Suprapubic skin (tissue), 3 donors: ENCODE measurements around the gene RAPGEF5.

Source experiments
- POLR2A ChIP-seq, 2 donors: fragments of 450-650 bp; IDR thresholded peaks; one replicate each; pipeline ENCODE4 v1.6.1; 2017; ENCODE audit warnings: antibody characterized with exemption in 2 of 2, mild to moderate bottlenecking in 2 of 2, moderate library complexity in 2 of 2
- TF ChIP-seq, protein P1 (sequence below), 2 donors: fragments of 200-600 bp in 1 of 2; fragments of 450-650 bp in 1 of 2; sonication (generic) in 1 of 2; IDR thresholded peaks; one replicate each; pipeline ENCODE4 v1.5.1; 2016 to 2019; ENCODE audit warnings: antibody characterized with exemption in 2 of 2, mild to moderate bottlenecking in 1 of 2, moderate library complexity in 1 of 2

DNA sequence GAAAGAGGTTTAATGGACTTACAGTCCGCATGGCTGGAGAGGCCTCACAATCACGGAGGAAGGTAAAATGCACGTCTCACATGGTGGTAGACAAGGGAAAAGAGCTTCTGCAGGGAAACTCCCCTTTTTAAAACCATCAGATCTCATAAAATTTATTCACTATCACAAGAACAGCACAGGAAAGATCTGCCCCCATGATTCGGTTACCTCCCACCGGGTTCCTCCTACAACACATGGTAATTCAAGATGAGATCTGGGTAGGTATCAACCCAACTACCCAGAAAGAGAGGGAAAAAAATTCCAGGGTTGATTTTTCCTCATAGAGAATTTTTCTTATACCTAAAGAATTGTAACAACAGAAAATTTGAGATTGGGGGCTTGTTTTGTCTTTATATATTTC, 13.9 kb downstream of the RAPGEF5 start:
- TF ChIP-seq, protein P1, sequence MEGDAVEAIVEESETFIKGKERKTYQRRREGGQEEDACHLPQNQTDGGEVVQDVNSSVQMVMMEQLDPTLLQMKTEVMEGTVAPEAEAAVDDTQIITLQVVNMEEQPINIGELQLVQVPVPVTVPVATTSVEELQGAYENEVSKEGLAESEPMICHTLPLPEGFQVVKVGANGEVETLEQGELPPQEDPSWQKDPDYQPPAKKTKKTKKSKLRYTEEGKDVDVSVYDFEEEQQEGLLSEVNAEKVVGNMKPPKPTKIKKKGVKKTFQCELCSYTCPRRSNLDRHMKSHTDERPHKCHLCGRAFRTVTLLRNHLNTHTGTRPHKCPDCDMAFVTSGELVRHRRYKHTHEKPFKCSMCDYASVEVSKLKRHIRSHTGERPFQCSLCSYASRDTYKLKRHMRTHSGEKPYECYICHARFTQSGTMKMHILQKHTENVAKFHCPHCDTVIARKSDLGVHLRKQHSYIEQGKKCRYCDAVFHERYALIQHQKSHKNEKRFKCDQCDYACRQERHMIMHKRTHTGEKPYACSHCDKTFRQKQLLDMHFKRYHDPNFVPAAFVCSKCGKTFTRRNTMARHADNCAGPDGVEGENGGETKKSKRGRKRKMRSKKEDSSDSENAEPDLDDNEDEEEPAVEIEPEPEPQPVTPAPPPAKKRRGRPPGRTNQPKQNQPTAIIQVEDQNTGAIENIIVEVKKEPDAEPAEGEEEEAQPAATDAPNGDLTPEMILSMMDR (IDR thresholded peaks at IDR 0.05), result no peak
- no peak for TF ChIP-seq POLR2A (IDR thresholded peaks at IDR 0.05)
